ENCODE results near the gene MIDN.

- TF ChIP-seq CTCF (IDR thresholded peaks at IDR 0.05 in 2 of 3, conservative IDR thresholded peaks at IDR 0.05 in 1 of 3; ENCODE audit: control insufficient read depth in 2 of 3, extremely low read depth in 1 of 3, insufficient read depth in 1 of 3, low read depth in 3 of 3, low read length in 3 of 3) (no peak), MAX (IDR thresholded peaks at IDR 0.05; ENCODE audit: low read depth, low read length) (no peak), TCF7 (IDR thresholded peaks at IDR 0.05; ENCODE audit: borderline replicate concordance) (no peak), ETV6 (conservative IDR thresholded peaks at IDR 0.05 in 1 of 2, IDR thresholded peaks at IDR 0.05 in 1 of 2; ENCODE audit: borderline replicate concordance in 1 of 2, low read depth in 1 of 2) (no peak), EZH2 (IDR thresholded peaks at IDR 0.05; ENCODE audit: borderline replicate concordance, control insufficient read depth, low read depth, low read length) (no peak), SUZ12 (IDR thresholded peaks at IDR 0.05; ENCODE audit: unreplicated experiment) (no peak), ELK1 (IDR thresholded peaks at IDR 0.05; ENCODE audit: low read depth, low read length) (no peak), YY1 (IDR thresholded peaks at IDR 0.05; ENCODE audit: low read depth, low read length) (no peak), EGR1 (IDR thresholded peaks at IDR 0.05; ENCODE audit: borderline replicate concordance in 1 of 2, low read depth in 2 of 2, low read length in 2 of 2) (no peak)
Observed at GRCh38 chr19:1224047-1224825, 24.1 kb upstream of the MIDN start.

Data from GM12878 (cell line).